ENCODE measurements around the gene SETD5. TPM values are rescaled to one million over a fixed set of nuclear protein-coding genes. Genes with fewer than 3 reads are reported as not detected.

SETD5 gene
- total and polyA plus RNA-seq, 2 of the 4 experiments (the other 2 are of a cell fraction), result 42.7 to 62.9 TPM

DNA sequence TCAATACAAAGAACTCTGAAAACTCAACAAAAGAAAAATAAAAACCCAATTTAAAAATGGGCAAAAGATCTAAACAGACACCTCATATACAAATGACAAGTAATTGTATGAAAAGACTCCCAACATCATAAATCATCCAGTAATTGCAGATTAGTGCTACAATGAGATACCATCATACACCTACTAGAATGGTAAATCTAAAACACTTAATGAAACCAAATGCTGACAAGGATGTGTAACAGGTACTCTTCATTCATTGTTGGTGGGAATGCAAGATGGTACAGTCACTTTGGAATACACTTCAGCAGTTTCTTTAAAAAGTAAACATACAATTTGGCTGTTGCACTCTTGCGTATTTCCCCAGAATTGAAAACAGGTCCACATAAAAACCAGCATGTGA, 87.8 kb downstream of the SETD5 start:
- H3K9ac ChIP-seq (ENCODE audit: low read depth, low read length), result no peak overlapping the region
- H3K4me1 ChIP-seq (ENCODE audit: control insufficient read depth, insufficient read depth, low read length), result no peaks in the 10 kb centered on the region
- no peaks in the 10 kb centered on the region for H3K27me3 ChIP-seq (ENCODE audit: control insufficient read depth, insufficient read depth, low read length)
- no peak overlapping the region for H4K5ac ChIP-seq (ENCODE audit: low read depth, low read length)
- no peak overlapping the region for H2BK5ac ChIP-seq (ENCODE audit: low read depth, low read length, poor library complexity, severe bottlenecking)
- POLR2A ChIA-PET (ENCODE audit: unreplicated experiment), result no interaction called here
- no TSS peak for BruUV-seq (replicated peaks)
- H3K4ac ChIP-seq (ENCODE audit: low read depth, low read length), result no peak overlapping the region
- H2BK20ac ChIP-seq (ENCODE audit: low read depth, low read length), result no peak overlapping the region
- no peak overlapping the region for H3K18ac ChIP-seq (ENCODE audit: low read depth, low read length)
- CTCF ChIA-PET, result no interaction called here
- DNase-seq (no peak), ATAC-seq (ENCODE audit: low read depth) (no peak)
- H2BK15ac ChIP-seq (ENCODE audit: low read depth, low read length), result no peak overlapping the region
- H4K20me1 ChIP-seq (ENCODE audit: insufficient read depth, low read length), result no peaks in the 10 kb centered on the region
- H3K4me3 ChIP-seq (ENCODE audit: insufficient read depth, low read depth, low read length), result no peak overlapping the region
- no peak overlapping the region for H3K14ac ChIP-seq (replicated peaks; ENCODE audit: low read depth, low read length)
- no peak overlapping the region for H3K27ac ChIP-seq (ENCODE audit: insufficient read depth, low read length)
- no peak overlapping the region for H3K4me2 ChIP-seq (ENCODE audit: low read depth, low read length)
- no peaks in the 10 kb centered on the region; the same call in 1 of the 2 replicates for H3K9me3 ChIP-seq (ENCODE audit: control insufficient read depth, insufficient read depth, low read length)
- H4K91ac ChIP-seq (ENCODE audit: insufficient read depth, low read depth, low read length), result no peak overlapping the region
- H3K79me1 ChIP-seq (ENCODE audit: low read depth in 1 of 2, low read length in 2 of 2), result peaks cover 0 to 3% of the 10 kb centered on the region in 2 experiments; a peak in 1 of 4 replicates
- intact Hi-C loops (cut with micrococcal nuclease), result no loop called here
- no peak overlapping the region for H2AK9ac ChIP-seq (replicated peaks; ENCODE audit: low read depth, low read length, poor library complexity)
- dilution Hi-C loops (cut with HindIII; ENCODE audit: low sequenced_read_pairs, unreplicated experiment), result no loop called here
- in situ Hi-C loops (cut with MboI; ENCODE audit: low sequenced_read_pairs), result no loop called here
- no peak overlapping the region for H2AFZ ChIP-seq (replicated peaks; ENCODE audit: low read length, poor library complexity)
- no peak overlapping the region for H4K8ac ChIP-seq (ENCODE audit: low read depth in 2 of 2, low read length in 2 of 2)
- no CpG with 5 or more reads among the region's 1 CpG for WGBS, 2 experiments (ENCODE audit: extremely low coverage in 2 of 2, insufficient read length in 1 of 2)
- no peak overlapping the region for H2AK5ac ChIP-seq (ENCODE audit: low read depth, low read length)
- no peaks in the 10 kb centered on the region for H3K9me1 ChIP-seq (ENCODE audit: insufficient read depth, low read length)
- TF ChIP-seq, protein P1, sequence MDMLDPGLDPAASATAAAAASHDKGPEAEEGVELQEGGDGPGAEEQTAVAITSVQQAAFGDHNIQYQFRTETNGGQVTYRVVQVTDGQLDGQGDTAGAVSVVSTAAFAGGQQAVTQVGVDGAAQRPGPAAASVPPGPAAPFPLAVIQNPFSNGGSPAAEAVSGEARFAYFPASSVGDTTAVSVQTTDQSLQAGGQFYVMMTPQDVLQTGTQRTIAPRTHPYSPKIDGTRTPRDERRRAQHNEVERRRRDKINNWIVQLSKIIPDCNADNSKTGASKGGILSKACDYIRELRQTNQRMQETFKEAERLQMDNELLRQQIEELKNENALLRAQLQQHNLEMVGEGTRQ (IDR thresholded peaks at IDR 0.05; ENCODE audit: low read depth, low read length), result no peak
- TF ChIP-seq, protein P2, sequence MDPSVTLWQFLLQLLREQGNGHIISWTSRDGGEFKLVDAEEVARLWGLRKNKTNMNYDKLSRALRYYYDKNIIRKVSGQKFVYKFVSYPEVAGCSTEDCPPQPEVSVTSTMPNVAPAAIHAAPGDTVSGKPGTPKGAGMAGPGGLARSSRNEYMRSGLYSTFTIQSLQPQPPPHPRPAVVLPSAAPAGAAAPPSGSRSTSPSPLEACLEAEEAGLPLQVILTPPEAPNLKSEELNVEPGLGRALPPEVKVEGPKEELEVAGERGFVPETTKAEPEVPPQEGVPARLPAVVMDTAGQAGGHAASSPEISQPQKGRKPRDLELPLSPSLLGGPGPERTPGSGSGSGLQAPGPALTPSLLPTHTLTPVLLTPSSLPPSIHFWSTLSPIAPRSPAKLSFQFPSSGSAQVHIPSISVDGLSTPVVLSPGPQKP (IDR thresholded peaks at IDR 0.05; ENCODE audit: borderline replicate concordance, low read depth, low read length), result no peak
- no peak for TF ChIP-seq POLR2A (IDR thresholded peaks at IDR 0.05; ENCODE audit: low read depth, low read length)
- TF ChIP-seq MAZ (IDR thresholded peaks at IDR 0.05; ENCODE audit: borderline replicate concordance, low read depth, low read length), result no peak
- TF ChIP-seq RFX5 (IDR thresholded peaks at IDR 0.05; ENCODE audit: low read depth, low read length), result no peak
- TF ChIP-seq RAD21 (IDR thresholded peaks at IDR 0.05; ENCODE audit: low read length), result no peak
- no peak for TF ChIP-seq BHLHE40 (IDR thresholded peaks at IDR 0.05; ENCODE audit: low read depth, low read length)
- no peak for TF ChIP-seq SMC3 (IDR thresholded peaks at IDR 0.05; ENCODE audit: low read depth, low read length)
- no peak for TF ChIP-seq CEBPB (IDR thresholded peaks at IDR 0.05; ENCODE audit: low read depth, low read length)
- no peak for TF ChIP-seq NFE2L2 (IDR thresholded peaks at IDR 0.05; ENCODE audit: low read depth, low read length)
- TF ChIP-seq RCOR1 (IDR thresholded peaks at IDR 0.05; ENCODE audit: insufficient replicate concordance, low read length), result no peak
- TF ChIP-seq MXI1 (IDR thresholded peaks at IDR 0.05; ENCODE audit: borderline replicate concordance, low read depth, low read length), result no peak
- no peak for TF ChIP-seq CHD1 (IDR thresholded peaks at IDR 0.05; ENCODE audit: low read depth, low read length)
- TF ChIP-seq FOS (IDR thresholded peaks at IDR 0.05; ENCODE audit: low read depth, low read length), result no peak
- TF ChIP-seq, protein P3, sequence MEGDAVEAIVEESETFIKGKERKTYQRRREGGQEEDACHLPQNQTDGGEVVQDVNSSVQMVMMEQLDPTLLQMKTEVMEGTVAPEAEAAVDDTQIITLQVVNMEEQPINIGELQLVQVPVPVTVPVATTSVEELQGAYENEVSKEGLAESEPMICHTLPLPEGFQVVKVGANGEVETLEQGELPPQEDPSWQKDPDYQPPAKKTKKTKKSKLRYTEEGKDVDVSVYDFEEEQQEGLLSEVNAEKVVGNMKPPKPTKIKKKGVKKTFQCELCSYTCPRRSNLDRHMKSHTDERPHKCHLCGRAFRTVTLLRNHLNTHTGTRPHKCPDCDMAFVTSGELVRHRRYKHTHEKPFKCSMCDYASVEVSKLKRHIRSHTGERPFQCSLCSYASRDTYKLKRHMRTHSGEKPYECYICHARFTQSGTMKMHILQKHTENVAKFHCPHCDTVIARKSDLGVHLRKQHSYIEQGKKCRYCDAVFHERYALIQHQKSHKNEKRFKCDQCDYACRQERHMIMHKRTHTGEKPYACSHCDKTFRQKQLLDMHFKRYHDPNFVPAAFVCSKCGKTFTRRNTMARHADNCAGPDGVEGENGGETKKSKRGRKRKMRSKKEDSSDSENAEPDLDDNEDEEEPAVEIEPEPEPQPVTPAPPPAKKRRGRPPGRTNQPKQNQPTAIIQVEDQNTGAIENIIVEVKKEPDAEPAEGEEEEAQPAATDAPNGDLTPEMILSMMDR (conservative IDR thresholded peaks at IDR 0.05; ENCODE audit: low read depth, low read length), result no peak
- TF ChIP-seq MAFK (IDR thresholded peaks at IDR 0.05; ENCODE audit: low read depth, low read length), result no peak
- no peak overlapping the region for H3K23ac ChIP-seq (ENCODE audit: low read depth, low read length)
- H3K56ac ChIP-seq (ENCODE audit: extremely low read depth, insufficient read depth, low read length), result no peak overlapping the region
- H2BK120ac ChIP-seq (ENCODE audit: low read depth, low read length), result no peak overlapping the region
- peaks cover 29% of the 10 kb centered on the region for H3K36me3 ChIP-seq (ENCODE audit: control insufficient read depth, insufficient read depth, low read length)

Measured in IMR-90 (cell line).